K562 (cell line): ENCODE results near the gene OGT. TPM values are rescaled to one million over a fixed set of nuclear protein-coding genes. Genes with fewer than 3 reads are reported as not detected.

Experiments
- ATAC-seq: fragments of 200-7000 bp; cut with Tn5 transposase; 3 replicates; pipeline ENCODE4 v1.9.1; 2020; ENCODE audit warnings: moderate library complexity
- BruUV-seq: library from RNA; stranded (reverse); fragments of 400-500 nt; replicated peaks from 2 replicates; lab custom pipeline; 2021; lab: Mats Ljungman, UMichigan
- CTCF ChIA-PET: fragments of 300-600 bp; formaldehyde crosslinking; extraction: SDS; loops from one replicate; lab custom pipeline; 2021; ENCODE audit warnings: low intra/inter-chr PET ratio; lab: Yijun Ruan, JAX
- POLR2A ChIA-PET: fragments of 300-600, 350-650 bp; sonication (Branson Sonifier 250); formaldehyde crosslinking; extraction: SDS; loops from one replicate; lab custom pipeline; 2021; ENCODE audit warnings: antibody characterized with exemption, inconsistent platforms; lab: Yijun Ruan, JAX
- DNase-seq, 4 experiments: peaks; one replicate each; pipeline versions ENCODE4 v3.0.0 to v3.0.0-alpha.2; 2011 to 2018; ENCODE audit warnings: low spot score in 3 of 4, mixed read lengths in 3 of 4; ENCODE audit errors: extremely low read depth in 1 of 4
- FAIRE-seq: peaks from 2 replicates; lab custom pipeline; 2011; peaks lifted over from hg19 to GRCh38; lab: Jason Lieb, UNC
- H2AFZ ChIP-seq: 2 replicates; pipeline ENCODE4 v1.6.0; 2011; ENCODE audit warnings: low read depth, low read length, control low read depth, inconsistent platforms
- H3K27ac ChIP-seq: fragments of 200-600 bp; 3 replicates; pipeline ENCODE4 v1.8.0; 2011; ENCODE audit warnings: low read depth, mild to moderate bottlenecking, control low read depth, inconsistent platforms, low read length, moderate library complexity, mixed read lengths; ENCODE audit errors: extremely low read depth
- H3K27me3 ChIP-seq, 2 experiments: fragments of 300-600 bp in 1 of 2; 2 replicates in 1 of 2; 3 replicates in 1 of 2; pipeline versions ENCODE4 v1.6.0 to v1.8.0; 2011; ENCODE audit warnings: inconsistent platforms in 2 of 2, low read length in 2 of 2, mild to moderate bottlenecking in 1 of 2, mixed read lengths in 1 of 2, moderate library complexity in 1 of 2; ENCODE audit not compliant: control insufficient read depth in 2 of 2, insufficient read depth in 2 of 2
- H3K36me3 ChIP-seq: fragments of 300-600 bp; 3 replicates; pipeline ENCODE4 v1.8.0; 2011; ENCODE audit warnings: mild to moderate bottlenecking, low read length, inconsistent platforms; ENCODE audit not compliant: control insufficient read depth, insufficient read depth
- H3K4me1 ChIP-seq, 2 experiments: fragments of 200-600 bp in 1 of 2; replicated peaks in 1 of 2; 2 replicates in 1 of 2; 3 replicates in 1 of 2; pipeline versions ENCODE4 v1.5.1 to v1.8.0; 2011; ENCODE audit warnings: inconsistent platforms in 2 of 2, low read length in 2 of 2, mild to moderate bottlenecking in 1 of 2, mixed read lengths in 1 of 2, moderate library complexity in 1 of 2; ENCODE audit not compliant: control insufficient read depth in 2 of 2, insufficient read depth in 2 of 2
- H3K4me2 ChIP-seq: 2 replicates; pipeline ENCODE4 v1.6.1; 2011; ENCODE audit warnings: low read length, control low read depth, inconsistent platforms, mixed read lengths; ENCODE audit not compliant: insufficient read depth
- H3K4me3 ChIP-seq: fragments of 200-600 bp; sonication (generic), shearing (Covaris generic); 2 replicates; pipeline ENCODE4 v1.5.1; 2016; ENCODE audit warnings: control low read depth, inconsistent platforms
- H3K79me2 ChIP-seq: fragments of 200-600 bp; 3 replicates; pipeline ENCODE4 v1.8.0; 2011; ENCODE audit warnings: low read length, inconsistent platforms; ENCODE audit not compliant: control insufficient read depth, insufficient read depth
- H3K9ac ChIP-seq, 2 experiments: 2 replicates each; pipeline versions ENCODE4 v1.6.0 to v1.6.1; 2011; ENCODE audit warnings: low read depth in 2 of 2, low read length in 2 of 2, control low read depth in 1 of 2, inconsistent platforms in 1 of 2, mild to moderate bottlenecking in 1 of 2, mixed read lengths in 1 of 2; ENCODE audit not compliant: insufficient read depth in 1 of 2
- H3K9me1 ChIP-seq: one replicate; pipeline ENCODE4 v1.6.0; 2011; ENCODE audit warnings: inconsistent platforms, mild to moderate bottlenecking, low read length, moderate library complexity; ENCODE audit not compliant: control insufficient read depth, insufficient read depth
- H3K9me3 ChIP-seq: replicated peaks from 2 replicates; pipeline ENCODE4 v1.5.1; 2011; ENCODE audit warnings: low read depth, low read length, inconsistent platforms; ENCODE audit not compliant: control insufficient read depth, insufficient read depth
- H4K20me1 ChIP-seq: replicated peaks from 2 replicates; pipeline ENCODE4 v1.6.1; 2011; ENCODE audit warnings: low read length, inconsistent platforms, mixed read lengths; ENCODE audit not compliant: control insufficient read depth, insufficient read depth
- FOS ChIP-seq: IDR thresholded peaks from 3 replicates; pipeline ENCODE4 v1.6.1; 2011; ENCODE audit not compliant: insufficient read length; ENCODE audit errors: extremely low read depth
- HEY1 ChIP-seq: fragments of 250-450 bp; sonication (Bioruptor Pico); IDR thresholded peaks from 2 replicates; pipeline ENCODE4 v1.5.0; 2020; ENCODE audit warnings: mild to moderate bottlenecking, moderate library complexity, borderline replicate concordance
- HSF4 ChIP-seq: fragments of 250-450 bp; sonication (Bioruptor Pico); IDR thresholded peaks from 2 replicates; pipeline ENCODE4 v2.1.2; 2022; ENCODE audit warnings: mild to moderate bottlenecking, moderate library complexity, borderline replicate concordance
- KLF16 ChIP-seq: IDR thresholded peaks from 2 replicates; pipeline ENCODE4 v1.6.1; 2016; ENCODE audit warnings: antibody characterized with exemption
- SMAD1 ChIP-seq: fragments of 150-350 bp; IDR thresholded peaks from 2 replicates; pipeline ENCODE4 v1.6.1; 2014; ENCODE audit warnings: low read length, low read depth; ENCODE audit not compliant: partially characterized antibody
- SMAD3 ChIP-seq: fragments of 450-650 bp; formaldehyde crosslinking; conservative IDR thresholded peaks from 2 replicates; pipeline ENCODE4 v1.4.0; 2020; ENCODE audit warnings: mild to moderate bottlenecking
- ZC3H4 ChIP-seq: sonication (generic); formaldehyde crosslinking; IDR thresholded peaks from 2 replicates; pipeline ENCODE4 v1.9.0; 2021; ENCODE audit warnings: missing genetic modification reagents, borderline replicate concordance
- ZNF23 ChIP-seq: fragments of 250-450 bp; sonication (Bioruptor Pico); IDR thresholded peaks from 2 replicates; pipeline ENCODE4 v1.4.0; 2020; ENCODE audit warnings: mild to moderate bottlenecking
- ZNF76 ChIP-seq: fragments of 250-450 bp; sonication (Bioruptor Pico); IDR thresholded peaks from 2 replicates; pipeline ENCODE4 v1.4.0; 2020; ENCODE audit warnings: mild to moderate bottlenecking, moderate library complexity, borderline replicate concordance
- ZNF830 ChIP-seq: fragments of 250-450 bp; sonication (Bioruptor Pico); IDR thresholded peaks from 2 replicates; pipeline ENCODE4 v1.5.0; 2021; ENCODE audit warnings: mild to moderate bottlenecking
- ZSCAN32 ChIP-seq: fragments of 450-650 bp; formaldehyde crosslinking; IDR thresholded peaks from 2 replicates; pipeline ENCODE4 v1.4.0; 2020; ENCODE audit warnings: mild to moderate bottlenecking, moderate library complexity
- WGBS: fragments of 100-300 bp; shearing (Covaris generic); methylation state at CpG from one replicate; pipeline ENCODE4 v1.1.6; 2016; ENCODE audit warnings: low coverage, mixed read lengths; ENCODE audit not compliant: insufficient coverage; ENCODE audit errors: missing lambda C conversion rate; 5-methylcytosine and 5-hydroxymethylcytosine counted together
- in situ Hi-C: fragments of 300-500 bp; cut with MboI; formaldehyde crosslinking; loops from 4 replicates; pipeline ENCODE4 v1.15.0; 2018; ENCODE audit warnings: inconsistent platforms, mixed read lengths
- intact Hi-C: fragments of 100-400 bp; cut with micrococcal nuclease; formaldehyde crosslinking; loops from 2 replicates; pipeline ENCODE4 v1.14.2; 2022
- polyA plus RNA-seq, 8 experiments: library from polyadenylated mRNA; depleted of rRNA in 4 of 8; stranded (reverse) in 5 of 8; unstranded in 3 of 8; fragments of >200 nt; fragmentation: Nextera tagmentation in 2 of 8; fragmentation: Illumina TruSeq in 1 of 8; extraction: Ambion mirVana in 2 of 8; extraction: Trizol in 1 of 8; gene quantifications; 2 replicates each; pipeline versions ENCODE4 v1.2.1 to v1.2.3, GENCODE V29; 2011 to 2014; ENCODE audit warnings: inconsistent platforms in 1 of 8, missing spikeins in 1 of 8
- total RNA-seq, 7 experiments: library from RNA; depleted of rRNA in 6 of 7; stranded (reverse); fragments of >200 nt in 6 of 7; fragmentation: Illumina TruSeq in 2 of 7; extraction: Trizol in 2 of 7; gene quantifications; 2 replicates each; pipeline versions ENCODE4 v1.2.1 to v1.2.3, GENCODE V29; 2011 to 2021; ENCODE audit warnings: low replicate concordance in 1 of 7
- TF ChIP-seq, protein P1 (sequence below): fragments of 450-650 bp; IDR thresholded peaks from 2 replicates; pipeline ENCODE4 v1.6.1; 2017; ENCODE audit warnings: mild to moderate bottlenecking, moderate library complexity
- TF ChIP-seq, protein P2 (sequence below), 2 experiments: IDR thresholded peaks; 2 replicates each; pipeline ENCODE4 v1.6.1; 2012; ENCODE audit warnings: improper control_type of control experiment in 2 of 2, low read depth in 2 of 2, low read length in 2 of 2, borderline replicate concordance in 1 of 2
- TF ChIP-seq, protein P3 (sequence below): fragments of 450-650 bp; IDR thresholded peaks from 2 replicates; pipeline ENCODE4 v1.6.1; 2016; ENCODE audit warnings: borderline replicate concordance

OGT gene
- total and polyA plus RNA-seq, 9 of the 15 experiments (the other 6 are each of a cell fraction or from before 2014, with no cell fraction given) = 38.9 to 347 (median 117) TPM

DNA sequence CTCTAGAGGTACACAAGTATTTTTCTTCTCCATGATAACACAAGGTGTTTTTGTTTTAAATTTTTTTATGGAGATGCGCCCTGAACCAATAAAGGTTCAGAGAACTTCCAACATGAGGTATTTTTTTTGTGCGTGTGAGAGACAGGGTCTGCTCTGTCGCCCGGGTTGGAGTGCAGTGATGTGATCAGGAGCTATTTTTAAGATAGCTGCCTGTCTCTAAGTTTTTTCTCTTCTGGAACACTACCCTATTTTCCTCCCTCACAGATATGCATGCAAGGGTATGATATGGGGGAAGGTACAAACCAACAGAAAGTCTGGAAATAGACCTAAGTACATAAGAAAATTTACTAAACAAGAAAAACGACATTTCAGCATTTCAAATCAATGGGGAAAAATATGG is 48.3 kb downstream of the OGT start:
- Histone ChIP-seq H3K27me3 (no peaks in the 10 kb centered on the region), H3K4me1 (peaks cover 0 to 17% of the 10 kb centered on the region in 2 experiments; a peak in 2 of 5 replicates), H3K4me2 (no peak overlapping the region), H3K9me1 (no peaks in the 10 kb centered on the region), H3K27ac (no peak overlapping the region), H2AFZ (no peak overlapping the region), H3K4me3 (no peak overlapping the region), H3K79me2 (no peaks in the 10 kb centered on the region), H3K9me3 (no peaks in the 10 kb centered on the region), H4K20me1 (no peaks in the 10 kb centered on the region), H3K9ac (no peak overlapping the region), H3K36me3 (peaks cover 15% of the 10 kb centered on the region; the same call in 1 of the 3 replicates)
- no TSS peak for BruUV-seq
- CTCF ChIA-PET = no interaction called here
- in situ Hi-C loops = no loop called here
- POLR2A ChIA-PET = interaction anchor here (0.9 kb wide), 1 partner anchor 17 kb away, joined by 3 read pairs; no protein-coding TSS in a partner anchor
- intact Hi-C loops = no loop called here
- FAIRE-seq (no peak), DNase-seq (no peak), ATAC-seq (no peak)
- 84% methylated on average over 4 of the region's 5 CpGs for WGBS
- TF ChIP-seq ZNF76 (CRISPR knock-in tag) (no peak), HSF4 (no peak), ZNF830 (CRISPR knock-in tag) (no peak), KLF16 (no peak), HEY1 (no peak), FOS (no peak), SMAD1 (no peak), ZC3H4 (CRISPR knock-in tag) (no peak), ZSCAN32 (CRISPR knock-in tag) (no peak), ZNF23 (CRISPR knock-in tag) (no peak), SMAD3 (no peak)
- TF ChIP-seq, protein P1, sequence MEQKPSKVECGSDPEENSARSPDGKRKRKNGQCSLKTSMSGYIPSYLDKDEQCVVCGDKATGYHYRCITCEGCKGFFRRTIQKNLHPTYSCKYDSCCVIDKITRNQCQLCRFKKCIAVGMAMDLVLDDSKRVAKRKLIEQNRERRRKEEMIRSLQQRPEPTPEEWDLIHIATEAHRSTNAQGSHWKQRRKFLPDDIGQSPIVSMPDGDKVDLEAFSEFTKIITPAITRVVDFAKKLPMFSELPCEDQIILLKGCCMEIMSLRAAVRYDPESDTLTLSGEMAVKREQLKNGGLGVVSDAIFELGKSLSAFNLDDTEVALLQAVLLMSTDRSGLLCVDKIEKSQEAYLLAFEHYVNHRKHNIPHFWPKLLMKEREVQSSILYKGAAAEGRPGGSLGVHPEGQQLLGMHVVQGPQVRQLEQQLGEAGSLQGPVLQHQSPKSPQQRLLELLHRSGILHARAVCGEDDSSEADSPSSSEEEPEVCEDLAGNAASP = no peak
- TF ChIP-seq, protein P2, sequence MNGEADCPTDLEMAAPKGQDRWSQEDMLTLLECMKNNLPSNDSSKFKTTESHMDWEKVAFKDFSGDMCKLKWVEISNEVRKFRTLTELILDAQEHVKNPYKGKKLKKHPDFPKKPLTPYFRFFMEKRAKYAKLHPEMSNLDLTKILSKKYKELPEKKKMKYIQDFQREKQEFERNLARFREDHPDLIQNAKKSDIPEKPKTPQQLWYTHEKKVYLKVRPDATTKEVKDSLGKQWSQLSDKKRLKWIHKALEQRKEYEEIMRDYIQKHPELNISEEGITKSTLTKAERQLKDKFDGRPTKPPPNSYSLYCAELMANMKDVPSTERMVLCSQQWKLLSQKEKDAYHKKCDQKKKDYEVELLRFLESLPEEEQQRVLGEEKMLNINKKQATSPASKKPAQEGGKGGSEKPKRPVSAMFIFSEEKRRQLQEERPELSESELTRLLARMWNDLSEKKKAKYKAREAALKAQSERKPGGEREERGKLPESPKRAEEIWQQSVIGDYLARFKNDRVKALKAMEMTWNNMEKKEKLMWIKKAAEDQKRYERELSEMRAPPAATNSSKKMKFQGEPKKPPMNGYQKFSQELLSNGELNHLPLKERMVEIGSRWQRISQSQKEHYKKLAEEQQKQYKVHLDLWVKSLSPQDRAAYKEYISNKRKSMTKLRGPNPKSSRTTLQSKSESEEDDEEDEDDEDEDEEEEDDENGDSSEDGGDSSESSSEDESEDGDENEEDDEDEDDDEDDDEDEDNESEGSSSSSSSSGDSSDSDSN (IDR thresholded peaks at IDR 0.05; ENCODE audit: borderline replicate concordance in 1 of 2, low read depth in 2 of 2, low read length in 2 of 2) = no peak
- TF ChIP-seq, protein P3, sequence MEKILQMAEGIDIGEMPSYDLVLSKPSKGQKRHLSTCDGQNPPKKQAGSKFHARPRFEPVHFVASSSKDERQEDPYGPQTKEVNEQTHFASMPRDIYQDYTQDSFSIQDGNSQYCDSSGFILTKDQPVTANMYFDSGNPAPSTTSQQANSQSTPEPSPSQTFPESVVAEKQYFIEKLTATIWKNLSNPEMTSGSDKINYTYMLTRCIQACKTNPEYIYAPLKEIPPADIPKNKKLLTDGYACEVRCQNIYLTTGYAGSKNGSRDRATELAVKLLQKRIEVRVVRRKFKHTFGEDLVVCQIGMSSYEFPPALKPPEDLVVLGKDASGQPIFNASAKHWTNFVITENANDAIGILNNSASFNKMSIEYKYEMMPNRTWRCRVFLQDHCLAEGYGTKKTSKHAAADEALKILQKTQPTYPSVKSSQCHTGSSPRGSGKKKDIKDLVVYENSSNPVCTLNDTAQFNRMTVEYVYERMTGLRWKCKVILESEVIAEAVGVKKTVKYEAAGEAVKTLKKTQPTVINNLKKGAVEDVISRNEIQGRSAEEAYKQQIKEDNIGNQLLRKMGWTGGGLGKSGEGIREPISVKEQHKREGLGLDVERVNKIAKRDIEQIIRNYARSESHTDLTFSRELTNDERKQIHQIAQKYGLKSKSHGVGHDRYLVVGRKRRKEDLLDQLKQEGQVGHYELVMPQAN = no peak
